Endothelial cell of hepatic sinusoid (primary cell): ENCODE results near the gene GSTO2.

Experiments
- in situ Hi-C: cut with HindIII; loops from 2 replicates; pipeline ENCODE4 v1.10.0; 2017; ENCODE audit warnings: low sequenced_read_pairs

The GSTO2 gene

GRCh38 chr10:104336821-104337467, 68.0 kb downstream of the GSTO2 start:
- in situ Hi-C loops: loop anchor here (10.0 kb wide), 1 partner anchor 442 kb away; no protein-coding TSS in a partner anchor

- in situ Hi-C loops: loop anchor here (10.0 kb wide), 1 partner anchor 443 kb away; no protein-coding TSS in a partner anchor
Observed at GRCh38 chr10:104337521-104337984, 68.6 kb downstream of the GSTO2 start.

- in situ Hi-C loops: loop anchor here (10.0 kb wide), 1 partner anchor 443 kb away; no protein-coding TSS in a partner anchor
Observed at GRCh38 chr10:104337985-104338735, 69.2 kb downstream of the GSTO2 start, which contains the start of gene ITPRIP. Gene ITPRIP, minus strand, starts transcription at chr10:104338465. Its CDS starts 22,414 bp downstream, at chr10:104316051.

- in situ Hi-C loops: loop anchor here (10.0 kb wide), 1 partner anchor 445 kb away; no protein-coding TSS in a partner anchor
Observed at GRCh38 chr10:104339469-104340110, 70.6 kb downstream of the GSTO2 start.

- in situ Hi-C loops: no loop called here
Observed at GRCh38 chr10:104340111-104340526, 71.1 kb downstream of the GSTO2 start.

- in situ Hi-C loops: no loop called here
Observed at GRCh38 chr10:104340641-104341040, 71.7 kb downstream of the GSTO2 start.

- in situ Hi-C loops: no loop called here
Observed at GRCh38 chr10:104342941-104343411, 74.0 kb downstream of the GSTO2 start.

- in situ Hi-C loops: no loop called here
Observed at GRCh38 chr10:104344219-104344618, 75.2 kb downstream of the GSTO2 start.

GRCh38 chr10:104345515-104345914, 76.5 kb downstream of the GSTO2 start:
- in situ Hi-C loops: loop anchor here (5.0 kb wide), 1 partner anchor 43 kb away; no protein-coding TSS in a partner anchor

GRCh38 chr10:104345941-104346340, 77.0 kb downstream of the GSTO2 start:
- in situ Hi-C loops: loop anchor here (5.0 kb wide), 1 partner anchor 44 kb away; no protein-coding TSS in a partner anchor

- in situ Hi-C loops: loop anchor here (5.0 kb wide), 1 partner anchor 45 kb away; no protein-coding TSS in a partner anchor
Observed at GRCh38 chr10:104347295-104348045, 78.5 kb downstream of the GSTO2 start.

GRCh38 chr10:104348601-104349000, 79.6 kb downstream of the GSTO2 start:
- in situ Hi-C loops: loop anchor here (5.0 kb wide), 1 partner anchor 46 kb away; no protein-coding TSS in a partner anchor

GRCh38 chr10:104349623-104350126, 80.7 kb downstream of the GSTO2 start:
- in situ Hi-C loops: loop anchor here (5.0 kb wide), 1 partner anchor 47 kb away; no protein-coding TSS in a partner anchor

- in situ Hi-C loops: no loop called here
Observed at GRCh38 chr10:104350127-104350635, 81.2 kb downstream of the GSTO2 start.

GRCh38 chr10:104351061-104351702, 82.2 kb downstream of the GSTO2 start:
- in situ Hi-C loops: no loop called here

- in situ Hi-C loops: no loop called here
Observed at GRCh38 chr10:104351919-104352318, 82.9 kb downstream of the GSTO2 start.

- in situ Hi-C loops: no loop called here
Observed at GRCh38 chr10:104353325-104354048, 84.5 kb downstream of the GSTO2 start, which contains the start of gene CFAP58. Gene CFAP58, plus strand, starts transcription at chr10:104353833. Its CDS starts 65 bp downstream, at chr10:104353898.
